GM18861 (cell line): Measurements from ENCODE around the gene FAH.
A peak's percentile ranks its signal among the peaks of the same experiment; 100 is the strongest.
"Not testable (repeated sequence)": the region's sequence is repeated elsewhere in the genome, so short reads cannot be mapped to it uniquely, and the experiment has no call there.

Source experiments
- ATAC-seq: cut with Tn5 transposase; IDR thresholded peaks from one replicate; pipeline ENCODE4 v1.9.1; 2021; ENCODE audit not compliant: unreplicated experiment

FAH gene

DNA sequence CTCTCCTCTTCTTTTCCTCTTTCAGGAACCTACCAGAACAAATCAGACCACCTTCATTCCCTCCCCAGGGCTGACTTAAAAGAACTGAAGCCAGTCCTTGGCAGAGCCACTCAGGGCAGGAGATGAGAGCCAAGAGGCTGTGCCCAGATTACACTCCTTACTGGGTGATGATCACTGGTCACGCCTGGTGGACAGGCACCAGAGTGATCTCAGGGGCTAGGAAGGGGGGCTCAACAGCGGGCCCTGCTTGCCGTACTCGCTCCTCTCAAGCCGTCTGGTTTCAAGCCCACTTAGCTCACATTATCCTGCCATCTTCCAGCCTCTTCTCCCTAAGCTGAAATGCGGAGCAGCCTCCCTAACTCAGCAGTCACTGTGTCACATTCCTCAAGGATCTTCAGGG is 1.7 kb upstream of the FAH start:
- no peak for ATAC-seq

DNA sequence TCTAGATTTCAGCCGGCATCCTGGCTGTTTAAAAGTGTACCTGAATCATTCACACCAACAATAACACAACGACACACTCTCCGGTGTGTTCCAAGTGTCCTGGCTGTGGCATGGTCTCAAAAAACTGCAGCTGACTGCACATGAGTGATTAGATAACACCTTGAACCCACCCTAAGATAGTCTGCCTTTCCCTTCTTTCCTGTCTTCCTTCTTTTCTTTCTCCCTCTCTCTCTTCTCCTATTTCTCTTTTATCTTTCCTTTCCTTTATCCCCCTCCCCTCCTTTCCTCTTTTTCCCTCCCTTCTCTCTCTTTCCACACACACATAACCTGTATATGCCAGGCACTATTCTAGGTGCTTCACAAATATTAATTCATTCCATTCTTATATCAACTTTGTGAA is 1.2 kb upstream of the FAH start:
- no peak for ATAC-seq

DNA sequence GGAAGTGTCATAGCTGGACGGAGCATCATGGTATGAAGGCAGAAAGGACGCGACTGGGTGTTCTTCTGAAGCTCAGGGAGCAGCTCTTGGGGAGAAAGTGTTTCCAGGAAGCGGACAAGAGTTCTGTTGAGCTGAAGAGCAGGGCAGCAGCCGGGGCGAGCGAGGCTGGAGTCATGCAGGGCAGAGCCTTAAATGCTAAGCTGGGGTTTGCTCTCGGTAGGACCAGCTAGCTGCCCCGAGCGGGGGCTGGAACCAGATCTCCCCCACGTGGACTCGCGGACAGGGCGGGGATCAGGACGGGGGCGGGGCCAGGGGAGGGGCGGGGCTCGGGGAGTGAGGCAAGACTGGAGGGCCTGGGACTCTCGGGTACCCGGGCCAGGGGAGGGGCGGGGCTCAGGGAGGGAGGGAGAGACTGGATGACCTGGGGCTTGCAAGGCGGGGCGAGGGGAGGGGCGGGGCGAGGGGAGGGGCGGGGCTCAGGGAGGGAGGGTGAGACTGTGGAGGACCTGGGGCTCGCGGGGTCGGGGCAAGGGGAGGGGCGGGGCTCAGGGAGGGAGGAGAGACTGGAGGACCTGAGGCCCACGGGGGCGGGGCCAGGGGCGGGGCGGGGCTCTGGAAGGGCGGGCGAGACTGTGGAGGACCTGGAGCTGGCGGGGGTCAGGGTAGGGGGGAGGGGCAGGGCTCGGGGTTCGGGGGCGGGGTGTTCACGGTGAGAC is 461 bp upstream of the FAH start:
- ATAC-seq, result peak; percentile 41

DNA sequence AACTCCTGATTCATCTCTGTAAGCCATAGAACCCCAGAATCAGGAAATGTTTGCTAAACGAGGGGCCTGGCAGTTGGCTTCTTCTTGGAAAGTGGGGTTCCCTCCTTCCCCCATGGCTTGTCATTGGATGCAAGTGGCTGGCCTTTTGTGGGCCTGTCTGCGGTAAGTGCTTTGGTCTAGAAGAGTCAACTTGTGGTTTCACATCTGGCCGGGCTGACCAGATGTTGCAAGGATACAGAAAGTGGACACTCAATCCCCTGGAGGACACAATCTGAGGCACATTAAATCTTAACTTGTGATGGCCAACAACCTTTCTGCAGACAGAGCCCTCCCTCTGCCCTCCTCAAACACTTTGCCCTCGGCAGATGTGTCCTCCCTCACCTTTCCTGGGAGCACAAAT is 1.1 kb downstream of the FAH start:
- ATAC-seq, result no peak

DNA sequence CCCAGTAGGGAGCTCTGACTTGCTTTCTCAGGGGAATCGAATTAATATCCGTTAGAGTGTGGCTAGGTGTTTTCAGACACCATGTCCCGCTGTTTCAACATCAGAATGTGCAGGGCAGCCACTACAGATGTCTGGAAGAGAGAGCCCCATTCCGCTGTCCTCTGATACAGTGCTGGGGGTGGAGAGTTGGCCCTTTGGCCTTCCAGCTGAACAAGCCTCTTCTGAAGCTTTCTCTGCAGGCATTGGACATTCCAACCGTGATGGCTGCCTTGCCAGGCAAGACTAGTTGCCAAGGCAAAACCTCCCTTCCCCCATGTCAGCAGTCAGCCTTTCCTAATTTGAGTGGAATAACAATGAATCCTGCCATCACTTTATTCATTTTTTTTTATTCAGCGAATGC is 1.5 kb downstream of the FAH start:
- ATAC-seq, result no peak

DNA sequence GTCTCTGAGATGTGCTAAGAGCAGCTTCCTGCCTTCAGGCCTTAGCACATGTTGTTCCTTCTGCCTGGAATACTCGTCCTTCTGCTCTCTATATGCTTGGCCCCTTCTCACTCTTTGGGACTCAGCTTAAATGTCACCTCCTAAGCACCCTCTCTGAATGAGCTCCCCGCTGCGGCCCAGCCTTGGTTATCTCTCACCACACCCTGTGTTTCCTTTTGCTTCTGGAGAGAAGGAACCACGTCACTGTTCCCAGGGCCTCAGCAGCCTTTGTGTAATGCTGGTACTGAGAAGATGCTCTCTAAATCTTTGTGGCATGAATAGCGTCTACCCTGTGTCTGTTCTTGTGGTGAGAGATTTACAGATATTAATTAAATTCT is 2.2 kb downstream of the FAH start:
- ATAC-seq, result no peak

DNA sequence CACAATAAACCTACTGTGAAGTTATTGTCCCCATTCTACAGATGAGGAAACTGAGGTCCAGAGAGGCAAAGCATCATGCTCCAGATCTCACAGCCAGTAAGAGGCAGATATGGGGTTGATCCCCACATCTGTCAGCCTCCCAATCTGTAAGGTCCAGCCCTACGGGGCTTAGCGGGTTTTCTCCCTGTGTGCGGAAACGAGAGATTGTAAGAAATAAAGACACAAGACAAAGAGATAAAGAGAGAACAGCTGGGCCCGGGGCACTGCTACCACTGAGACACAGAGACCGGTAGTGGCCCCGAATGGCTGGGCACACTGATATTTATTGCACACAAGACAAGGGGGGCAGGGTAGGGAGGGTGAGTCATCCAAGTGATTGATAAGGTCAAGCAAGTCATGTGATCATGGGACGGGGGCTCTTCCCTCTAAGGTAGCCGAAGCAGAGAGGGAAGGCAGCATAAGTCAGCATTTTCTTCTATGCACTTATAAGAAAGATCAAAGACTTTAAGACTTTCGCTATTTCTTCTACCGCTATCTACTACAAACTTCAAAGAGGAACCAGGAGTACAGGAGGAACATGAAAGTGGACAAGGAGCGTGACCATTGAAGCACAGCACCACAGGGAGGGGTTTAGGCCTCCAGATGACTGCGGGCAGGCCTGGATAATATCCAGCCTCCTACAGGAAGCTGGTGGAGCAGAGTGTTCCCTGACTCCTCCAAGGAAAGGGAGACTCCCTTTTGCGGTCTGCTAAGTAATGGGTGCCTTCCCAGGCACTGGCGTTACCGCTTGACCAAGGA is 2.8 kb downstream of the FAH start:
- not testable (repeated sequence) for ATAC-seq

DNA sequence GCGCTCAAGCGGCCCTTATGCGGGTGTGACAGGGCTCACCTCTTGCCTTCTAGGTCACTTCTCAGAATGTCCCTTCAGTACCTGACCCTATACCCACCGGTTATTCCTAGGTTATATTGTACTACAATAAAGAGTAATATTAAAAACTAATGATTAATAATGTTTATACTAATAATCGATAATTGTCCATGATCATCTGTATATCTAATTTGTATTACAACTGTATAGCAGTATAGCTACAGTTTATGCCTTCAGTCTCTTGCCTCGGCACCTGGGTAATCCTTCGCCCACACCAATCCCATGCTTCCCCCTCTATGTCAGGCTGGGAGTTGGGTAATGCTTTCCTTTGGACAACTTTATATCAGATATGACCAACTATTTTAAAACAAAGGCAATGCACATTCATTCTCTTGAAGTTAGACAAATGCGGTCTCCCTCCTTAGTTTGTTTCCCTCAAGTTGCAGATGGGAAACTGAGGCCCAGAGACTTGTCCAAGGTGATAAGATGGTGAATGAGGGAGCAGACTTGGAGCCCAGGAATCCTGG is 3.4 kb downstream of the FAH start:
- no peak for ATAC-seq

DNA sequence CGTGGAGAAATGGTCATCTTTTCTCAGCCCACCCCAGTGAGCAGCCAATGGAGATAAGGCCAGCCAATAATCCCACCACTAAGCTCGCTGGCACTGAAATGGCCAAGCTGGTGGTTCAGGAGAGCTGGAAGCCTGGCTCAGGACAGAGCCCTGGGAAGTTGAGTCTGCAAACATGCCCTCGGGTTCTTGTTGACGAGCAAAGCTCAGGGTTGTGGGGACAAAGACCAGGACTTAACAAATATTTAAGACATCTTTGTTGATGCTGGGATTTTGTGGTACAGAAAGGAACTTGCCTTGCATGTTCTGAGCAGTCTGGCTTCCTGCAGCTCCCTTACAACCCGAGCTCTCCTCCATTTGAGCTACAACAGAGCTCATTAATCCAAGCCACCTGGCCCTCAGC is 4.4 kb downstream of the FAH start:
- no peak for ATAC-seq

DNA sequence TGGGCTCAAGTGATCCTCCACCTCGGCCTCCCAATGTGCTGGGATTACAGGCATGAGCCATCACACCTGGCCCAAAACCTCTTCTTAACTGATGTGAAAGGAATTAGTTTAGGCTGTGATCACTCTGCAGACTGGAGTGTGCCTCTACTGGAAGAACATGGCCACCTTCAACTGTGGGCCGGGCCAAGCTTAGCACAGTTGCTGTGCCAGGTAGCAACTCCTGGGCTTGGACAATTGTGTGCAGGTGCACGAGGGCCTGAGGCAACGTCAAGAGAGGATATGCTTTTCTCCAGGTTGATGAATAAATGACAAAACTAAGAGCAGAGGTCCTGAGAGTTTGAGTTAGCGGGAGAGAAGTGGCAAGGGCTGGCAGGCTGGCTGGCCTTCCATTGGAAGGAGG is 6.5 kb downstream of the FAH start:
- ATAC-seq, result no peak

DNA sequence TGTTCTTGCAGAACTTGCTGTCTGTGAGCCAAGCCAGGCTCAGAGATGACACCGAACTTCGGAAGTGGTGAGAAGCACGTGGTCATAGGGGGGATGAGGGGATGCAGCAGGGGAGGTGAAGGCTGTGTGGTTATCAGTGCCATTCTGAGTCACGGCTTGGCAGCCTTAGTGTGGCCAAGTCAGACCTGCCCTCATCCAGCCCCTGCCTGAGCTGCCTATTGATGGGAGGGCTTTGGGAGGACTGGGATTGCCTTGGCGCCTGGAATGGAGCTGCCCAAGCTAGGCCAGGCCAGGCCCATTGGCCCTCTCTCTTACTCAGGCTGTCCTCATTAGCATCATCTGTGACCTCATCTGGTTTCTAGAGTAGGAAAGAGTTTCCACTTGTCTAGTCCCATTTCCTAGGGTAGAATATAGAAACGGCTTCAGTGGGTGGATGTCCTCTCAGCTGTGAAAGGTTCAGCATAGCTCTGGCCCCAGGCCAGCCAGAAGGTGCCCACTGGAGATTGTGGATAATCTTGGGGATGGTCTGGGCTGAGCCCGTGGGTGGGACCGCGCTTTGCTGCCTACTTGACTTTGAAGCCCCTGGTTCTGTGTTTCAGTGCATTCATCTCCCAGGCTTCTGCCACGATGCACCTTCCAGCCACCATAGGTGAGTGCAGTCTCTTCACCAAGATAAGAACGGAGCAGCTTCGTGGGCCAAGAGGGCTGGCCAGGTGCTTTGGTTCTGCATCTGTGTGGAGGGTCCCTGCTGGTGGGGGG is 7.2 kb downstream of the FAH start:
- ATAC-seq, result no peak

DNA sequence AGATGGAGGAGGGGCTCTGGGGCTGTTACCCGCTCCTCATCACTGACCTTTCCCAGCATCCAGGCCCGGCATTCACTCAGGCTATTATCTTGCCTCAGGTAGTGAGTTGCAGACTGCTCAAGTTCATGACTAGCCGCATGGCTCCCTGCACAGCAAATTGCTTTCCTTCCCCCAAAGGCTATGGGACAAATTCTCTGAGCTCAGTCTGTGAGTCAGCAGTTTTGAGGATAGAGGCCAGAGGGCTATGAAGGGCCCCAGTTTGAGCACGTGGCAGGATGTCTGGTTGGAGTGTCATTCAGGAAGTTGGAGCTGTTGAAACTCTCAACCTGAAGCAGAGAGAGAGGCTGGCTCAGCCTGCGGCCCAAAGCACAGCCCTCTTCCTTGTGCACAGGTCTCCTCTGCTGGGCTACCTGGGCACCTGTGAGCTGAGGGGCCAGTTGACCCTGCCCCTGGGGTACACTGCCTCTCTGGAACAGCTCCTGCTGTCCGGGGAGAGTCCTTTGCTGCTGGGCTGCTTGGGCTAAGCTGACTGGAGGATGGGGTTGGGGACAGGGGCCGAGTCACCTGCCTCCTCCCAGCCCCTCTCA is 7.9 kb downstream of the FAH start:
- no peak for ATAC-seq

DNA sequence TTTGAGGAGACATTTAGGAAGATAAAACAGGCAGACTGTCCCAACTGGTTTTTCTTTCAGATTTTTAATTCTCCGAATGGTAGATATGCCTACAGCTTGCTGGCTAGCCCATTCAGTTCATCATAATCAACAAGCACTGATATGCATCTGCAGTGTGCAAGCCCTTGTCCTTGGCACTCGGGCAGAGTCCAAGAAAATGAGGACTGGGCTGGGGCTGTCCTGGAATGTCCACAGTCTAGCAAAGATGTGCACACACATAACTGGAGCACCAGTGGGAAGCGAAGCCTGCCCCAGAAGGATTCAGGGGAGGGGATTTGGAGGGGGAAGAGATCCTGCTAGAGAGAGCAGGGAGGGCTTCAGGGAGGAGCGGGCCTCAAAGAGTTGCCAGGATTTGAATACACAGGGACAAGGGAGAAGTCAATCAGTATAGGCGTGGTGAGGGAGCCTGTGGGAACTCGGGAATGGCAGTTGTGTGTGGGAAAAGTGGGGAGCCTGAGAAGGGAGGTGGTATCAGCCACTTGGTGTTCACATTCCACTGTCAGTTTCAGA is 8.7 kb downstream of the FAH start:
- ATAC-seq, result no peak

DNA sequence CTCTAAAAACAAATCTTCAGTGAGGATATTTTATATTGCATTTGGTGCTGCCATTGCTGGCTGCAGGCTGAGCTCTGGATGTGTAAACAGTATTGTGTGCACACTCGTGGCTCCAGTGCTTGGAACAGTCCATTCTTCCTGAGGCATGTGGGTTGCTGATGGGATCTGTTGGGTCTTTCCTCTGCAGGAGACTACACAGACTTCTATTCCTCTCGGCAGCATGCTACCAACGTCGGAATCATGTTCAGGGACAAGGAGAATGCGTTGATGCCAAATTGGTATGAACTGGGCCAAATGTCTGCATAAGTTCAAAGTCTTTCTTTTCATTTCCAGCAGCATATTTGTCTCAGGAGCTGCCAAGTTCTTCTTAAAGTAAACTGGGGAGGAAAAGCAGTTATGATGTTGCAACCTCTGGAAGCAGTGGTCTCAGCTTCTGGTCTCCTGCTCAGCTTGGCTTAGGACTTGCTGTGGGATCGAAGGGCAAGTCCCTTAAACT is 9.3 kb downstream of the FAH start:
- ATAC-seq, result no peak

DNA sequence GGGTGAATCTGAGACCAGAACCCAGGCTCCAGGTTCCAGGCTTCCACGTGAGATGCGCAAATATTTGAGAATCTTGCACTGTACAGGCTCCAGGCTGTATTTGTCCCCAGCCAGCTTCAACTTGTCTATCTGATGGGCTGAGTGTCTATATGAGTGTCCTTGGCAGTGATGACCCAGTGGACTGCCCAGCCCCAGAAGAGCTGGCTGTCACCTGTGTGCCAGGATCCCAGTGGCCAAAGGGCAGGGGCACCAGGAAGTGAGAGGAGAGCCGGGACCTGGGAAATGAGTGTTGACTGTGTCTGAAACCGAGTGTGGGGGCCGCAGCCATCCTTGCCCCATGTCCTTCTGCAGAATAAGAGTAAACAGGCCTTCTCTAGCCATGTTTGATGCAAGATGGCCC is 10.4 kb downstream of the FAH start:
- no peak for ATAC-seq

DNA sequence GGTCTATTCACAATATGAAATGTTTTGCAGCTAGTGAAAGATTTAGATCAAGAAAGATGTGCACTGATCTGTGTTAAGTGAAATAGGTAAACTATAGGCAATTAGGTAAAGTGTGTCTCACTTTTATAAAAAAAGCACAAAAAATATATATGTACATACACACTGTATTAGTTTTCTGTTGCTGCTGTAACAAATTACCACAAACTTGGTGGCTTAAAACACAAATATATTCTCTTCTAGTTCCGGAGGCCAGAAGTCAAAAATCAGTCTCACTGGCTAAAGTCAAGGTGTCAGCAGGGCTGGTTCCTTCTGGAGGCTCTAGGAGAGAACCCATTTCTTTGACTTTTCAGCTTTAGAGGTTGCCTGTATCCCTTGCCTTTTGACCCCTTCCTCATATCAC is 11.1 kb downstream of the FAH start:
- ATAC-seq, result no peak

DNA sequence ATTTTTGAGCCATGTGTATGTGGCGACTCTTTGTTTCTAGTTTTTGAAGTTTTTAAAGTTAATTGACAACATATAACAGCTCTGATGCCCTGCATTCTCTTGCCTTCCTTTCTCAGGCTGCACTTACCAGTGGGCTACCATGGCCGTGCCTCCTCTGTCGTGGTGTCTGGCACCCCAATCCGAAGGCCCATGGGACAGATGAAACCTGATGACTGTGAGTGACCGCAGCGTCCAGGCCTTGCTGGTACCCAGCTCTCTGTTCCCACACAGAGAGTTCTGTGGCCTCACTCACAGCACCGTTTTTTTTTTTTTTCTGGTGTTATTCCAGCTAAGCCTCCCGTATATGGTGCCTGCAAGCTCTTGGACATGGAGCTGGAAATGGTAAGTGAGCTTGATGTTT is 15.1 kb downstream of the FAH start:
- ATAC-seq, result no peak

DNA sequence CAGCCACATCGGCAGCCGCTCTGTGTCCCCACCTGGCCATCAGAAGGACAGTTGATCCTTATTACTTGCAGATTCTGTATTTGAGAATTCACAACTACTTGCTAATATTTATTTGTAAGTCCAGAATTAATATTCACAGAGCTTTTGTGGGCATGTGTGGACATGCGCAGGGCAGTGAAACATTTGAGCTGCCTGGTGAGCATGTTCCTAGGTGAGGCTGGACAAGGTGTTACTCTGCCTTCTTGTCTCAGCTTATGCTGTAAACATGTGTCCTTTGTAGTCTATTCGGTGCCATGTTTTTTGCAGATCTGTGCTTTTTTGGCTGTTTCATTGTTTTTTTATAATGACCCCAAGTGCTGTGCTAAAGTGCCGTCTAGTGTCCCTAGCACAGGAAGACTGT is 15.6 kb downstream of the FAH start:
- ATAC-seq, result no peak

DNA sequence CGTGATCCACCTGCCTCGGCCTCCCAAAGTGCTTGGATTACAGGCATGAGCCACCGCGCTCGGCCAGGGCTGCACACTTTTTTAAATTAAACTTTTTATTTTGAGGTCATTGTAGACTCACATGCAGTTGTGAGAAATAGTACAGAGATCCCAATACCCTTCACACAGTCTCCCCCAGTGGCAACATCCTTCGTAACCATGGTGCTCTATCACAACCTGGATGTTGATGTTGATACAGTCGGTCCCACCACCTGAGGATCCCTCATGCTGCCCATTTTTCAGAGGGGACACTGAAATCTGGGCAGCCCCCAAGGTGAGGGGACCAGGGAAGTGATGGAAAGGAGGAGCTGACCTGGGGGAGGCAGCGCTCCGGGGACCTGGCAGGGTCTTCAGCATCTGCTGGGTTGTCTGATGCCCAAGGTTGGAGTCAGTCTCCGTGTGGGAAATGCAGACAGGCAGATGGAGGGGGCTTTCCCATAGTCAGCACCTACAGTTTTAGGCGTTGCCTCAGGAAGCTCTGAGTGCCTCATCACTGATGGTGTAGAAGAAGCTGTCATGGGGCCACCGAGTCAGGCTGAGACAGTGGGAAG is 17.1 kb downstream of the FAH start:
- no peak for ATAC-seq

DNA sequence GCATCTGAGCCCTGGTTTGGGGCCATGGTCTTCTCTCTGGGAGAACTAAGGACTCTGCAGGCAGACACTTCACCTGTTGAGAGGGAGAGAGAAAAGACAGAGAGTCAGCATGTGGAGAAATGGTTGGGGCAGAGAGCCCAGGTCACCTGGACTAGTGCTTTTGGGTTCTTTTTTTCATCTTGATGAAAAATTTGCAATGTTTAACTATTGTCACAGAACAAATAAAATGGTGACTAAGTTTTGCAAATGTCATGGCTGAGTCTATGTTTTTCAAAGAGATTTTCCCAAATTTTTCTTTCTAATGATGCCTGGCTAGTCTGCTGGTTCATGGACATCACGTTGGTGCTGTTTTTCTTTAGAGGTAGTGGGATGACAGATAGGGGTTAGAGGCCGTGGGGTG is 17.8 kb downstream of the FAH start:
- no peak for ATAC-seq

DNA sequence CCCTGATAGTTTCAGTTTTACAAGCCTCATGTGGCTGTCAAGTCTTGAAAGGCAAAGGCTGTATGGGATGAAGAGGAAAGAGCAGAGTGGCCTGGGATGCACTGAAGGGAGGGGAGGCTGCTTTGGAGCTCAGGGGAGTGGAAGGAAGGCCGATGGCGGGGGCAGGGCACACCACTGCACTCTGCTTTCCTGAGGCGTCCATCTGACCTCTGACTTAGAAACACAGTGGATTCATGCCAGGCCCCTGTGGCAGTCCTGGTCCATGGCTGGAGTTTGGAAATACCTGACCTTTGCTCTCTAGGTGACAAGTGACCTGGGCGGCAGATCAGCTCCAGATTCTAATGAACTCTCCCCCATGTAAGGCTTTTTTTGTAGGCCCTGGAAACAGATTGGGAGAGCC is 19.0 kb downstream of the FAH start:
- ATAC-seq, result no peak
